ENCODE measurements around the gene PTPRT. TPM values are rescaled to one million over a fixed set of nuclear protein-coding genes. Genes with fewer than 3 reads are reported as not detected.

PTPRT gene
- total RNA-seq, 1 experiment from 2014 or later, result 0.13 TPM

GRCh38 chr20:42609618-42610017 is 580.1 kb downstream of the PTPRT start:
- TF ChIP-seq CTCF (conservative IDR thresholded peaks at IDR 0.05), result no peak
- WGBS (ENCODE audit: extremely low coverage, insufficient read length, low lambda C conversion rate), result no CpG with 5 or more reads among the region's 4 CpGs
- Histone ChIP-seq H3K9ac (ENCODE audit: extremely low read depth, insufficient read length, low read length) (no peak overlapping the region), H2BK5ac (ENCODE audit: insufficient read length, low read length) (no peak overlapping the region), H3K56ac (ENCODE audit: insufficient read length, low read depth, low read length) (no peak overlapping the region), H3K4me1 (ENCODE audit: insufficient read depth, low read length) (no peaks in the 10 kb centered on the region), H3K18ac (ENCODE audit: insufficient read length, low read depth, low read length) (no peak overlapping the region), H3K4me2 (ENCODE audit: insufficient read depth, insufficient read length, low read length) (no peak overlapping the region), H3K9me3 (ENCODE audit: control insufficient read depth, low read depth, low read length) (no peaks in the 10 kb centered on the region), H2BK15ac (ENCODE audit: low read depth, low read length) (no peak overlapping the region), H2BK120ac (ENCODE audit: low read depth, low read length, poor library complexity, severe bottlenecking) (no peak overlapping the region), H4K8ac (replicated peaks; ENCODE audit: insufficient read length, low read depth, low read length) (no peak overlapping the region), H3K4ac (ENCODE audit: low read depth, low read length) (no peak overlapping the region), H4K91ac (ENCODE audit: insufficient read length, low read depth, low read length) (no peak overlapping the region), H3K23ac (ENCODE audit: insufficient read length, low read depth, low read length) (no peak overlapping the region), H3K79me1 (ENCODE audit: insufficient read depth, low read depth, low read length, poor library complexity, severe bottlenecking) (no peaks in the 10 kb centered on the region), H3K27me3 (ENCODE audit: insufficient read depth, low read length) (no peaks in the 10 kb centered on the region), H3K79me2 (ENCODE audit: insufficient read depth, low read length) (no peaks in the 10 kb centered on the region), H2AFZ (ENCODE audit: low read length) (no peak overlapping the region), H2AK5ac (ENCODE audit: insufficient read length, low read length) (no peak overlapping the region), H4K20me1 (ENCODE audit: control insufficient read depth, insufficient read depth, insufficient read length) (no peaks in the 10 kb centered on the region), H4K5ac (ENCODE audit: insufficient read length, low read depth, low read length) (no peak overlapping the region), H2BK12ac (ENCODE audit: insufficient read length, low read depth, low read length) (no peak overlapping the region), H3T11ph (ENCODE audit: low read length) (no peak overlapping the region), H3K27ac (ENCODE audit: insufficient read length, low read depth, low read length) (no peak overlapping the region), H3K23me2 (ENCODE audit: insufficient read length, low read depth, low read length, poor library complexity, severe bottlenecking) (no peaks in the 10 kb centered on the region), H2BK20ac (ENCODE audit: low read depth, low read length, poor library complexity, severe bottlenecking) (no peak overlapping the region), H3K14ac (ENCODE audit: insufficient read depth, low read length) (no peak overlapping the region)
- Mint-ChIP-seq H3K27me3 (ENCODE audit: low read depth) (peaks cover 5% of the 10 kb centered on the region), H3K4me3 (no peak overlapping the region), H3K27ac (no peak overlapping the region), H3K36me3 (ENCODE audit: insufficient read depth in 1 of 3, low read depth in 3 of 3) (peaks cover 3 to 7% (median 7%) of the 10 kb centered on the region in 3 experiments; a peak in 4 of 7 replicates), H3K9me3 (peaks cover 7 to 9% of the 10 kb centered on the region in 2 experiments), H3K4me1 (peaks cover 2 to 3% of the 10 kb centered on the region in 2 experiments; a peak in 2 of 4 replicates)
- DNase-seq, result no peak
